B cell (primary cell): ENCODE measurements around the gene NOSIP. TPM values are rescaled to one million over a fixed set of nuclear protein-coding genes. Genes with fewer than 3 reads are reported as not detected.

Experiments used
- ATAC-seq: fragments of 200-7000 bp; cut with Tn5 transposase; one replicate; pipeline ENCODE4 v1.10.0; 2021; ENCODE audit warnings: low read depth, mild to moderate bottlenecking, moderate number of reproducible peaks, moderate library complexity
- CTCF ChIA-PET: fragments of 350-600 bp; sonication (Branson Sonifier 250); formaldehyde crosslinking; loops from one replicate; lab custom pipeline; 2021; ENCODE audit warnings: antibody characterized with exemption, inconsistent platforms; lab: Charles Lee
- POLR2A ChIA-PET: fragments of 350-600 bp; sonication (Branson Sonifier 250); formaldehyde crosslinking; loops from one replicate; lab custom pipeline; 2021; ENCODE audit warnings: antibody characterized with exemption; lab: Charles Lee
- DNase-seq: peaks from one replicate; pipeline ENCODE4 v3.0.0; 2013
- H2AFZ ChIP-seq: 2 replicates; pipeline ENCODE4 v1.6.1; 2012; ENCODE audit warnings: mild to moderate bottlenecking, low read depth, low read length; ENCODE audit not compliant: insufficient read depth, poor library complexity, severe bottlenecking
- H3K27ac ChIP-seq, 2 donors: 1 replicate in 1 of 2; 2 replicates in 1 of 2; pipeline ENCODE4 v1.5.1; 2012 to 2013; ENCODE audit warnings: low read length in 2 of 2, mild to moderate bottlenecking in 2 of 2, moderate library complexity in 1 of 2
- H3K27me3 ChIP-seq, 4 experiments: fragments of 200-600 bp in 1 of 4; sonication (generic) in 1 of 4; replicated peaks in 1 of 4; 1 replicate in 2 of 4; 2 replicates in 2 of 4; pipeline versions ENCODE4 v1.6.1 to v1.7.0; 2013 to 2016; ENCODE audit warnings: low read length in 3 of 4, mild to moderate bottlenecking in 2 of 4, mixed read lengths in 1 of 4, moderate library complexity in 1 of 4; ENCODE audit not compliant: insufficient read depth in 4 of 4, control insufficient read depth in 3 of 4; ENCODE audit errors: control extremely low read depth in 1 of 4
- H3K36me3 ChIP-seq, 2 experiments: replicated peaks in 1 of 2; 1 replicate in 1 of 2; 2 replicates in 1 of 2; pipeline versions ENCODE4 v1.6.1 to v1.7.1; 2013; ENCODE audit warnings: low read length in 1 of 2; ENCODE audit not compliant: insufficient read depth in 2 of 2, control insufficient read depth in 1 of 2; ENCODE audit errors: control extremely low read depth in 1 of 2, extremely low read depth in 1 of 2
- H3K4me1 ChIP-seq, 2 donors: fragments of 200-600 bp in 1 of 2; sonication (generic) in 1 of 2; 1 replicate in 1 of 2; 2 replicates in 1 of 2; pipeline versions ENCODE4 v1.5.1 to v1.6.1; 2013 to 2017; ENCODE audit warnings: low read length in 2 of 2; ENCODE audit not compliant: control insufficient read depth in 2 of 2, insufficient read depth in 2 of 2
- H3K4me2 ChIP-seq: replicated peaks from 2 replicates; pipeline ENCODE3; 2012; ENCODE audit warnings: mild to moderate bottlenecking, low read depth, low read length; ENCODE audit not compliant: poor library complexity, severe bottlenecking
- H3K4me3 ChIP-seq, 5 experiments: fragments of 200-600 bp in 1 of 5; sonication (generic) in 1 of 5; 1 replicate in 3 of 5; 2 replicates in 2 of 5; pipeline versions ENCODE4 v1.5.1 to v1.7.0; 2011 to 2016; ENCODE audit warnings: low read length in 4 of 5, mild to moderate bottlenecking in 4 of 5, low read depth in 2 of 5, control low read depth in 1 of 5, moderate library complexity in 1 of 5; ENCODE audit not compliant: insufficient read depth in 1 of 5; ENCODE audit errors: control extremely low read depth in 1 of 5, extremely low read depth in 1 of 5
- H3K79me2 ChIP-seq: fragments of 200-600 bp; sonication (generic); one replicate; pipeline ENCODE4 v1.6.0; 2016; ENCODE audit warnings: low read length; ENCODE audit not compliant: control insufficient read depth, insufficient read depth
- H3K9ac ChIP-seq: fragments of 200-600 bp; sonication (generic); 2 replicates; pipeline ENCODE4 v1.6.1; 2017; ENCODE audit warnings: mild to moderate bottlenecking, low read length, moderate library complexity
- H3K9me3 ChIP-seq, 3 donors: one replicate each; pipeline versions ENCODE4 v1.6.1 to v1.7.1; 2013; ENCODE audit warnings: low read length in 2 of 3; ENCODE audit not compliant: control insufficient read depth in 2 of 3, insufficient read depth in 1 of 3; ENCODE audit errors: control extremely low read depth in 1 of 3
- H4K20me1 ChIP-seq: 2 replicates; pipeline ENCODE4 v1.6.0; 2012; ENCODE audit warnings: mild to moderate bottlenecking, low read length; ENCODE audit not compliant: insufficient read depth, control insufficient read depth, poor library complexity, severe bottlenecking
- H3K27ac Mint-ChIP-seq: one replicate; pipeline ENCODE4 v1.8.0; 2021; ENCODE audit warnings: mixed read lengths
- H3K27me3 Mint-ChIP-seq: one replicate; pipeline ENCODE4 v1.8.0; 2021; ENCODE audit warnings: mixed read lengths
- H3K4me1 Mint-ChIP-seq: one replicate; pipeline ENCODE4 v1.8.0; 2021; ENCODE audit warnings: mixed read lengths
- H3K4me3 Mint-ChIP-seq: one replicate; pipeline ENCODE4 v1.8.0; 2021; ENCODE audit warnings: mixed read lengths
- H3K9me3 Mint-ChIP-seq: one replicate; pipeline ENCODE4 v1.8.0; 2022; ENCODE audit warnings: mixed read lengths; ENCODE audit not compliant: insufficient read depth
- EZH2 ChIP-seq: IDR thresholded peaks from 2 replicates; pipeline ENCODE4 v1.6.1; 2012; ENCODE audit warnings: borderline replicate concordance, low read depth, mild to moderate bottlenecking, moderate library complexity, low read length; ENCODE audit not compliant: insufficient read depth, poor library complexity, severe bottlenecking
- WGBS: methylation state at CpG from one replicate; pipeline ENCODE4 v1.1.5; 2013; ENCODE audit warnings: missing lambda C conversion rate; ENCODE audit not compliant: insufficient coverage; 5-methylcytosine and 5-hydroxymethylcytosine counted together
- intact Hi-C: fragments of 100-400 bp; cut with micrococcal nuclease; formaldehyde crosslinking; loops from one replicate; pipeline ENCODE4 v1.10.0; 2022
- polyA plus RNA-seq: library from polyadenylated mRNA; depleted of rRNA; stranded (reverse); fragments of >200 nt; gene quantifications from 2 replicates; pipeline ENCODE4 v1.2.3, GENCODE V29; 2012
- total RNA-seq, 2 donors: library from RNA; stranded (reverse); fragments of 120-200 nt in 1 of 2; gene quantifications; 1 replicate in 1 of 2; 2 replicates in 1 of 2; pipeline versions ENCODE4 v1.2.3 to v1.2.4, GENCODE V29; 2013 to 2022
- TF ChIP-seq, protein P1 (sequence below): fragments of 200-600 bp; IDR thresholded peaks from one replicate; pipeline ENCODE4 v1.8.0; 2022; ENCODE audit warnings: antibody characterized with exemption, mild to moderate bottlenecking

NOSIP gene
- total and polyA plus RNA-seq, 2 donors (not counting 1 experiment from before 2014, with no cell fraction given): 55.5 to 135 TPM

DNA sequence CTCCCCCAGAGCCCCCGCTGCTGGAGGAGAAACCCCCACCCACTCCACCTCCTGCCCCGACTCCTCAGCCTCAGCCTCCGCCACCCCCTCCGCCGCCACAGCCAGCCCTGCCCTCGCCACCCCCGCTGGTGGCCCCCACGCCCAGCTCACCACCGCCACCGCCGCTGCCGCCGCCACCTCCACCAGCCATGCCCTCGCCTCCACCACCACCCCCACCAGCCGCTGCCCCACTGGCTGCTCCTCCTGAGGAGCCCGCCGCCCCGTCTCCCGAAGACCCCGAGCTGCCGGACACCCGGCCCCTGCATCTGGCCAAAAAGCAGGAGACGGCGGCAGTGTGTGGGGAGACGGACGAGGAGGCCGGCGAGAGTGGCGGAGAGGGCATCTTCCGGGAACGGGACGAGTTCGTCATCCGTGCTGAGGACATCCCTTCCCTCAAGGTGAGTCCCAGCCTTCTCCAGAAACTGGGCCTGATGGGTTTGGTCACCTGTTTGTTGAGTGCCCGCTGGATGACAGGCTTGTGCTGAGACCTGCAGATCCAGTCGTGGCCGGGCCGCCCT, 21.2 kb upstream of the NOSIP start:
- peaks cover 96% of the 10 kb centered on the region for H4K20me1 ChIP-seq
- no peaks in the 10 kb centered on the region for H3K27me3 Mint-ChIP-seq
- H3K9me3 ChIP-seq: no peaks in the 10 kb centered on the region
- H3K9me3 Mint-ChIP-seq: no peaks in the 10 kb centered on the region
- DNase-seq: no peak
- H3K4me2 ChIP-seq: no peak overlapping the region
- no peaks in the 10 kb centered on the region for H3K27me3 ChIP-seq
- ChIA-PET CTCF (no interaction called here), POLR2A (no interaction called here)
- no peak overlapping the region for H3K4me3 Mint-ChIP-seq
- H3K36me3 ChIP-seq: peaks cover 2 to 48% of the 10 kb centered on the region in 2 experiments
- H3K27ac Mint-ChIP-seq: no peak overlapping the region
- WGBS: 93% methylated on average over 22 of the region's 38 CpGs
- H3K4me3 ChIP-seq: no peak overlapping the region
- no peak for ATAC-seq
- no peaks in the 10 kb centered on the region for H3K4me1 ChIP-seq
- H3K4me1 Mint-ChIP-seq: peaks cover 2% of the 10 kb centered on the region
- no peak for TF ChIP-seq EZH2
- TF ChIP-seq, protein P1, sequence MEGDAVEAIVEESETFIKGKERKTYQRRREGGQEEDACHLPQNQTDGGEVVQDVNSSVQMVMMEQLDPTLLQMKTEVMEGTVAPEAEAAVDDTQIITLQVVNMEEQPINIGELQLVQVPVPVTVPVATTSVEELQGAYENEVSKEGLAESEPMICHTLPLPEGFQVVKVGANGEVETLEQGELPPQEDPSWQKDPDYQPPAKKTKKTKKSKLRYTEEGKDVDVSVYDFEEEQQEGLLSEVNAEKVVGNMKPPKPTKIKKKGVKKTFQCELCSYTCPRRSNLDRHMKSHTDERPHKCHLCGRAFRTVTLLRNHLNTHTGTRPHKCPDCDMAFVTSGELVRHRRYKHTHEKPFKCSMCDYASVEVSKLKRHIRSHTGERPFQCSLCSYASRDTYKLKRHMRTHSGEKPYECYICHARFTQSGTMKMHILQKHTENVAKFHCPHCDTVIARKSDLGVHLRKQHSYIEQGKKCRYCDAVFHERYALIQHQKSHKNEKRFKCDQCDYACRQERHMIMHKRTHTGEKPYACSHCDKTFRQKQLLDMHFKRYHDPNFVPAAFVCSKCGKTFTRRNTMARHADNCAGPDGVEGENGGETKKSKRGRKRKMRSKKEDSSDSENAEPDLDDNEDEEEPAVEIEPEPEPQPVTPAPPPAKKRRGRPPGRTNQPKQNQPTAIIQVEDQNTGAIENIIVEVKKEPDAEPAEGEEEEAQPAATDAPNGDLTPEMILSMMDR: no peak
- H2AFZ ChIP-seq: no peak overlapping the region
- no peak overlapping the region for H3K27ac ChIP-seq
- no peak overlapping the region for H3K9ac ChIP-seq
- intact Hi-C loops: no loop called here
- H3K79me2 ChIP-seq: peaks cover 96% of the 10 kb centered on the region

DNA sequence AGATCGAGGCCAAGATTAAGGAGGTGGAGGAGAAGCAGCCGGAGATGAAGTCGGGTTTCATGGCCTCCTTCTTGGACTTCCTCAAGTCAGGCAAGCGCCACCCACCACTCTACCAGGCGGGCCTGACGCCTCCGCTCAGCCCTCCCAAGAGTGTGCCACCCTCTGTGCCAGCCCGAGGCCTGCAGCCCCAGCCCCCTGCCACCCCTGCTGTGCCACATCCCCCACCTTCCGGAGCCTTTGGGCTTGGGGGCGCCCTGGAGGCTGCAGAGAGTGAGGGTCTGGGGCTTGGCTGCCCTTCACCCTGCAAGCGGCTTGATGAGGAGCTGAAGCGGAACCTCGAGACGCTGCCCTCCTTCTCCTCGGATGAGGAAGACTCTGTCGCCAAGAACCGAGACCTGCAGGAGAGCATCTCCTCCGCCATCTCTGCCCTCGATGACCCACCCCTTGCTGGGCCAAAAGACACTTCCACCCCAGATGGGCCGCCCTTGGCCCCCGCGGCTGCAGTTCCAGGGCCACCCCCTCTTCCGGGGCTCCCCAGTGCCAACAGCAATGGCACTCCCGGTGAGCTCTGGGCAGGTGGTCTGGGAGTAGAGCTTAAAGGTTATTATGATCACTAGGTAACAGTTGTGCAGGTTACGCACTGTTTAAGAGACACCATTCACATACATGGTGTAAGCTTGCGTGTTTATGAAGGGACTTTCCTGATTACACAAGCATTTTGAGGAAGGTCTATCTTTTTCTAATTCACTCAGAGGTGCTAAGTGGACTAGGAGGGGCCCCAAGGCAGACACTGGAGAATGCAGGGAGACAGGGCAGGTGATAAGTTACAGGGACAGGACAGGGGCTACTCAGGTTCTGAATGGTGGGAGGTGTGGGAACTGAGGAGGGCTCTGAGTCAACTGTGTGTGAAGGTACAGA, 19.3 kb upstream of the NOSIP start:
- no peak for ATAC-seq
- Histone ChIP-seq H3K36me3 (peaks cover 2 to 49% of the 10 kb centered on the region in 2 experiments), H3K4me3 (no peak overlapping the region), H3K9ac (no peak overlapping the region), H3K27ac (no peak overlapping the region), H3K27me3 (no peaks in the 10 kb centered on the region), H3K4me1 (no peaks in the 10 kb centered on the region), H4K20me1 (peaks cover 96% of the 10 kb centered on the region), H3K79me2 (peaks cover 95% of the 10 kb centered on the region), H3K9me3 (no peaks in the 10 kb centered on the region), H3K4me2 (no peak overlapping the region), H2AFZ (no peak overlapping the region)
- DNase-seq: no peak
- TF ChIP-seq EZH2: no peak
- TF ChIP-seq, protein P1: no peak
- Mint-ChIP-seq H3K27me3 (no peaks in the 10 kb centered on the region), H3K4me1 (peaks cover 2% of the 10 kb centered on the region), H3K4me3 (no peak overlapping the region), H3K27ac (no peak overlapping the region), H3K9me3 (no peaks in the 10 kb centered on the region)
- intact Hi-C loops: no loop called here
- POLR2A ChIA-PET: no interaction called here
- CTCF ChIA-PET: no interaction called here
- WGBS: 97% methylated on average over 17 of the region's 26 CpGs
